Hematopoietic multipotent progenitor cell treated with erythropoietin and hydrocortisone succinate and interleukin-3 and kit ligand, for 6 days (in vitro differentiated cells): ENCODE data around the gene NEU1.
A peak's percentile ranks its signal among the peaks of the same experiment; 100 is the strongest.

Experiments used
- DNase-seq: peaks from one replicate; pipeline ENCODE4 v3.0.0-alpha.2; 2015

Gene NEU1

DNA sequence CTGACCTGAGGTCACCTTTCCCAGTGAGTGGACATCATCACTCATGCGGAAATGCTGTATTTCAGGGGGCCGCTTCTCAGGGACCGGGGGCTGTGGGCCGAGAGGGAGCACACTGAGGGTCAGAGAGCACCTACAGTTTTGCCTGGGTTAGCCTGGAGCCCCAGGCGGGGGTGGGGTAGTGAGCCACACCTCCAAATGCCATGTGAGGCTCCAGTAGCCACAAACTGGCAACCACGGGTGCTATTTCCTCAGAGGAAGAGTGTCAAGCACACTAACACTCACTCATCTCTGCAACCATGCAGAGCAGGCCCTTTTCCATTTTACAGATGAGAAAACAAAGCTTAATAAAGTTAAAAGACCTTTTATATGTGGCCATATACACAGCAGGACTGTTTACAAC is 30.2 kb upstream of the NEU1 start:
- DNase-seq: no peak

DNA sequence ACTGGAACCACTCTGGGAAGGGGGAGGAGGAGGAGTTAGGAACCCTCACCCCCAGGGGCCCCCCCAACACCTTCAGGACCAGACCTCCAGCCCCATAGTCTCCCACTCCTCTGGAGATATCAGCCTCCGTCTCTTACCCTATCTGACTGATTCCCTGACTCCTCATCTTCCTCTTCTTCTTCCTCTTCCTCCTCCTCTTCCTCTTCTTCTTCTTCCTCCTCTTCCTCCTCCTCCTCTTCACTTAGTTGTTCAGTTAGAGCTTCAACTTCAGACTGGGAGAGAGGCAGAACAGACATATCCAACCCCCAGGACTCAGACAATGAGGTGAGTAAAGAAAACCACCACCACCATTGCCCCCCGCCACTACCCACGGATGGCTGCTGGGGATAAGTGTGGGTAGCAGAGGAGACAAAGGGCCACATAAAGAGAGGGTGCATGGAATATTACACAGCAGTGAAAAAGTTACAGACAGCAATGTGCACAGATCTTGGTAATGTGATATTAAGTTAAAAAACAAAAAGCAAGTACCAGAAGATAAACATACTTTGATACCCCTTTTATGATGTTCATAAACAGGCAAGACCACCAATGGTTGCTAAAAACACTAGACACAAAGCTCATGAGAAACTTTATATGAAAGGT is 26.8 kb upstream of the NEU1 start:
- no peak for DNase-seq

DNA sequence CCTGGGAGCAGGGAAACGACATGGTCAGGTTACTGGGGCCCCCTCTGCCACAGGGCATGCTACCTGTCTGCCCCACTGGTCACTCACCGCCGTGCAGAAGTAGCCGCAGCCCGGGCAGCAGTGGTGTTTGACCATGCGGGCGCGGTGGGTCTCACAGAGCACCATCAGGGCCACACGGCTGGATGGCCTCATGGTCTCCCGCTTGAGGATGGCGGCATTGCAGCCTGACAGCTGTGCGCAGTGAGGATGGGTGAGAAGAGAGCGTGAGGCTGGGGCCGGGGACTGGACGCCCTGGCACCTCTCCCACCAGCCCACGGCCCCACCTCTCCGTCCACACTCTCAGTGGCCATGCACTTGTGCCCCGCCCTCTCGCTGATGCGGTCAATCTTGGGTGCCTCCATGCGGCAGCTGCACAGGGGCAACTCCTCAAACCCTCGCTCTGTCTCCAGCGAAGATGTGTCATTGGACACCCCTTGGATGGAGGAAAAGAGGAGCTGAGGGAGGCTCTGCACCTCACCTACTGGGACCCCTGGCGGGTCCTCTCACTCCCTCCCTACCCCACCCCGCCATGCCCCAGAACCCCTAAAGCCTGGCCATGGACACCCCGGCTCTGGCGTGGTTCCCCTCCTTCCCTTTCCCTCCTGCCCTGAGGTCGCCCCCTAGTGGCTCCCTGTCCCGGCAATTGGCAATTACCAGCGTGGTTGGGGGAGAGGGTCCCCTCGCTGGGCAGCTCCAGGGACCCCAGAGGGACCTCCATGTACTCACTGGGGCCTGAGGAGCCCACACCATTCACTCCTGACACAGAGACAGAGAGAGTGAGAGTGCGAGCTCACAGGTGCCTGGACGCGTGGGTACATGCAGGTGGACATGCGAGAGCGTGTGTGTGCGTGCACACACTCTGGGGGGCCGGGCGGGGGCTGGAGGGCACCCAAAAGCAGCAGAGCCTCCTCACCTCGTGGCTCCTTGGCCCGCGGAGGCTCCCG is 25.9 kb upstream of the NEU1 start:
- DNase-seq: peak; percentile 67

DNA sequence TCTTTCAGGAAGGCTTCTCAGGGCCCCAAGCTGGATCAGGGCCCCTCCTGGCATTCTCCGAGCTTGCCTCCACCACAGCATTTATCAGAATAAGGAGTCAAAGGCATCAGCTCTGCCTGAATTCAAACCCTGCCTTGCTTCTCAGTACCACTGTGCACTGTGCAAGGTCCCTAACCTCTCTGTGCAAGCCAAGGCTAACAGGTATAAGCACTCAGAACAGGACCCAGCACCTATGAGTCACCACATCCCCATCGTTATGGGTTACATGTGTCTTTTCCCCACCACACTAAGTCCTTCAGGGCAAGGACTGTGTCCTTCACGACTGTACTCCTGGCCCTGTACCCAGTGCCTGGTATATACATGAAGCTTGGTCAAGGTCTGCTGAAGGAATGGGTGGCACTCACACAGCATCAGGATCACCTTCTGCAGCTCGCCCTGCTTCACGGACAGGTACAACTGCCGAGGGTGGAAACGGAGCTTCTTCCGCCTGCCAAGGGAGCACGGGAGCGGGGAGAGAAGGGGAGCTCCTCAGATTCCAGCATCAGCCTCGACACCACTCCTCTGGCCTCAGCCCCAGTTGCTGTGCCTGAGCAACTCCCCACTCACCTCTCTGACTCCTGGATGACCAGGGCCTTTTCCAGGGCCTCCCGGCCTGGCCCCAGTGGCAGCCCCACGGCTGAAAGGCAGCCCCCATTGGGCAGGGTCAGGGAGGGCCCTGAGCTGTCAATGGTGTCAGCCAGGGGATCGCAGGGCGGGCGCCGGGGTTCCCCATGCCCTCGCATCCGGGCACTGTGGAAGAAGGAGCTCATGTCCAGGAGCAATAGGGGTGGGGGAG is 24.8 kb upstream of the NEU1 start:
- DNase-seq: no peak

DNA sequence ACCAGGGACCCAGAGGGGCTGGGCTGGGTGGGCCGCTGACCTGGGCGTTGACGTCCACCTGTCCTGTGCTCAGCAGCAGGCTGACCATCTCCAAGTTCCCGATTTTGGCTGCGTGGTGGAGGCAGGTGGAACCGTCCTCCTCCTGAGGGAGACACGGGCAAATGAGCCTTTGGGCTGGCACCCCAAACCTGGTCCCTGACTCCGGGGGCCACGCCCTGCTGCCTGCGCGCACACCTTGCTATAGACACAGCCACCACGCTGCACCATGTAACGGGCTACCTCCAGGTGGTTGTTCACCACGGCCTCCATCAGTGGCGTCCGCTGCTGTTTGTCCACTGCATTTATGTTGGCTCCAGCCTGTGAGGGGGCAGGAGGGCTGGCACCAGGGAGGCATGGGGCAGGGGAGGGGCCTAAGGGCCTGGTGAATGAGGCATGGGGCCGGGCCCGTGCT is 23.9 kb upstream of the NEU1 start:
- DNase-seq: no peak

DNA sequence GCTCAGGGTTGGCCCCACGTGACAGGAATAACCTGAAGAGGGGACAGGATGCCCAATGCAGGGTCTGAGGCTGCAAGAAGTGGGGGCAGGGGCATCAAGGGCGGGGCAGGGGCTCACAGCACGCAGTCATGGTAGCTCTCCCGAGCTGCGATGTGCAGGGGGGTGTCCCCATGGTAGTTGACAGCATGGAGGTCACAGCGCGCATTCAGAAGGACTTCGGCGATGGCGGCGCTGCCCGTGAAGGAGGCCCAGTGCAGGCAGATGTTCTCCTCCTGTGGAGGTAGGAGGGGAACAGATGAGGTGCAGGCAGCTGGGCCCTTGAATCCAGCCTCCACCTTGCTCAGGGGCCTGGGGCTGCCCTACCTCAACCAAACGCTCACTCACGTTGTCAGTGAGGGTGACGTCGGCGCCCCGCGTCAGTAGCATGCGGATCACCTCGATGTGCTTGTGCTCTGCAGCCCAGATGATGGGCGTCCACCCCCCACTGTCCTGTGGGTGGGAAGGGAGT is 22.0 kb upstream of the NEU1 start:
- no peak for DNase-seq

DNA sequence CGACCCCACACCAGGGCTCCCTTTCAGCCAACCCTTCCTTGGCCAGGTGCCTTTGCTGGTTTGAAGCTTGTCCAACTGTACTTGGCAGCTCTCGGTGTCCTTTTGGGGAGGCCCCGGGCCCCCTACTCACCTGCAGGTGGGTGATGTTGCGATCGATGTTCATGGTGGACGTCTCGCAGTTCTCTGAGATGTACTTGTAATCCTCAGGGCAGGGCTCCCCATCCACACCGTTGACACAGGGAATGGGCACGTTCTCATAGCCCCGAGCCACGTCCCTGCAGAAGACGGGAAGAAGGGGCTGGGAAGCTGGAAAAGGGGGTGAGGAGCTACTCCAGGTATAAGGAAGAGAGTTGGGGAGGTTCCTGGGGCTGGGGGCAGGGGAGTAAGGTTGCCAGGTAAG is 21.1 kb upstream of the NEU1 start:
- DNase-seq: no peak

DNA sequence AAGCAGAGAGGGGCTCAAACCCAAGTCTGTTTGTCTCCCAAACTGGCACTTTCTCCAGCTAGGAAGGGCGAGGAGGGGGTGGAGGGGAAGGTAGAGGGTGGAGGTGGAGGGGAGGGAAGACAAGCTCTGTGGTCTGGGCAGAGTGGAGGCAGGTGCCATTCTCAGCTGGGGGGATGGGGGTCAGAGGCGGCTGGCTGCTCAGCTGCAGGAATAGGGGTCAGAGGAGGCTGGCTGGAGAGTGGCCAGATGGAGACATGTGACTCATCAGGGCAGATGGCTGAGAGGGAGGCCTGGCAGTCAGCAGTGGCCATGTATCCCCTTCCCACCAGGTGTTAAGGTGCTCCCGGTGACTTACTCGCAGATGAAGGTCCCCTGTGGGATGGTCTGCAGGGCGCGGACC is 19.7 kb upstream of the NEU1 start:
- DNase-seq: no peak

DNA sequence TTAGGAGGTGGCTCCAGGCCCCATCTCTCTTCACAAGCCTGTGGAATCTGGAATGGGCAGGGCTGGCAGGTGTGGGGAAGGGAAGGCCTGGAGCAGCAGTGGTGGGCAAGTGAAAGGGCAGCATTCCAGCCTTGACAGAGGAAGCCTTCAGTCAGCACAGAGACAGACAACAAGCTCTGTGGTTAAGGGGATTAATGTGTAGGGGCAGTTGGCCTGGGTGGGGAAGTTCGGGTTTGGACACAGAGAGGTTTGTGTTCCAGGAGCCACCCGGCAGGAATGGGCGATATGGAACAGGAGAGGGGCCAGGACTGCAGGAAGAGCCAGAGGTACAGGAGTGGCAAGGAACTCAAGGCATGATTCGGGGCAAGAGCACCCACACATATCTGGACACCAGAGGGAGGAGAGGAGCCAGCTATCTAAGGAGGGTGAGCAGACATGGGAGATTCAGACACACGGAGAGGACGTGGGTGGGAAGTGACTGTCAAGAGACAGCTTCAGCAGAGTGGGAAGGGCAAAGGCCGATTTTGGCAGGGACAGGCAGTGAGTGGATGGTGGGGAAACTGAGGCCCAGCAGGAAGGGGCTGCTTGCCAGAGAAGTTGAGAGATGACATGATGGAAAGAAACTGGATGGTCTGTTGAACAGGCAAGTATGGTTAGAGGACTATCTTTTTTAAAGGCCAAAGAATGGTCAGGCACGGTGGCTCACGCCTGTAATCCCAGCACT is 18.7 kb upstream of the NEU1 start:
- no peak for DNase-seq

DNA sequence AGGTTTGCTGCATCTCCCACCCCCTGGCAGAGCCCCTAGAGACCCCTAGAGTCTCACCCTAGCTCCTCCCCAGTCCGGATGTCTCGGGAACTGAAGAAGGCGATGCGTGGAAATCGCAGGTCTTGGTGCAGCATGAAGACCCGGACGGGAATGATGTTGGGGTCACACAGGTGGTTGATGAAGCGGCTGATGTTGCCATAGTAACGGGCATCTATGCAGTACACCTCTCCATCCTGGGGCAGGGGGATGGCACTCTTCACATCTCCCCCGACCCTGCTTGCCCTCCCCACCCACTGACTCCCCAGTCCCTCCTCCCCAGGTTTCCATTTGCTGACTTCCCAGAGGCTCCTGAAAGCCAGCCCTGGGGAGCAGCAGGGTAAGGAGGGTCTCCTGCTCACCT is 18.0 kb upstream of the NEU1 start:
- no peak for DNase-seq

DNA sequence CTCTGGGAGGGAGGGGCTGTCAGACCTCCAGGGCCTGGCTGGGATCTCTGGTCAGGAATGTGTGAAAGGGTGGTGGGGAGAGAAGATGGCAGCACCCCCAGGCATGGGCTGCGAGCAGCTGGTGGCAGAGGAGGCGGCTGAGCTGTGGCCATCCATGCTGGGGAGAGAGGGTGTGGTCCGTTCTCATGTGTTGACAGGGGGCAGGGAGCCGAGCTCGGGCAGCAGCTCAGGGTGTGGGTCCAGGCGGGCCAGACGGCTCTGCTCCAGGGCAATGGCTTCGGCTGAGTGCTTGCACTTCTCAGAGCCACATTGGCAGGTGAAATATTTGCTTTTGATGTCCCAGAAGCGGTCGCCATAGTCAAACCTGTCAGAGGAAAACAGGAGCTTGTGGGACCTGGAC is 17.3 kb upstream of the NEU1 start:
- DNase-seq: no peak

DNA sequence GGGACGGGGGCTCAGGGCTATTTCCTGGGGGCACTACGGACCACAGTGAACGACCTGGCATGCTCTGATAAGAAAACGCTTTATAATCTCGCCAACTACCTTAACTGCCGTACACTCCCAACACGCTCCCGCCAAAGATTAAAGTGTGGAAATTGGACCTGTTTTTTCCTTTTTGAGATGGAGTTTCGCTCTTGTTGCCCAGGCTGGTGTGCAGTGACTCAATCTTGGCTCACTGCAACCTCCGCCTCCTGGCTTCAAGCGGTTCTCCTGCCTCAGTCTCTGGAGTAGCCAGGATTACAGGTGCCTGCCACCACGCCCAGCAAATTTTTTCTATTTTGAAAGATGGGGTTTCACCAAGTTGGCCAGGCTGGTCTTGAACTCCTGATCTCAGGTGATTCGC is 16.5 kb upstream of the NEU1 start:
- peak; percentile 40 for DNase-seq

DNA sequence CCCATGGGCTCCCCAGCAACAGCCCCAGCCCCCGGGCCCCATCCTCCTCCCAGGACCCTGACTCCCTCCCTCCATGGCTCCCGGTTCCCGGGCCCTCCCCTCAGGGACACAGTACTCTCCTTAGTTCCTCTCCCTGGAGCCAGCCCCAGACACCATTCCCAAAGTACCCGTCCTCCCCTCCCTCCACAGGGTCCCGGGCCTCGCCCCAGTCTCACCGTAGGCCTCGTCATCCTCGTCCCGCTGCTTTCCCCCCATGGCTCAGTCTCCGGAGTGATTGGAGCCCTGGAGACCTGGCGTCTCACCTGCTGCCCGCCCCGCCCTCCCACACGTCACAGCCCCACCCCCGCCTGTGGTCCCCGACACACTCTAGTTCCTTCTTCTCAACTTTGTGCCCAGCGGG is 16.1 kb upstream of the NEU1 start, which contains the start of gene SLC44A4:
SLC44A4 (minus strand) TSS at position 272 of the 400 bp plus-strand sequence; CDS start at position 255, 17 bp downstream.
- no peak for DNase-seq

DNA sequence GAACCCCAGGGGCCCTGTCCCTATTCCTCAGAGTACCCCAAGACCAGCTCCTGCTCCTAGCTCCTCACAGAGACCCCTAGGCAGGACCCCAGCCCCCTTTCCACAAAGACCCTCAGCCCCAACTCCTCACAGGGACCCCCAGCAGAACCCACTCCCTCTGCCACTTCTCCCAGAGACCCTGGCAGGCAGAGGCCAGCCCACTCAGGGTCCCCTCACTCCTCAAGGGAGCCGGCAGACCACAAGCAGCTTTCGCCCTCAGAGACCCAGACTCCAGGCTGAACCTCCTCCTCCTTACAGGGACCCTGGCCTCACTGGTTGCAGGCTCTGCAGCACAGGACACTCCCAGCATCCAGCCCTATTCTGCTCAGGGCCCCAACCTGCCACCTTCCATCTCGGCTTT is 15.6 kb upstream of the NEU1 start:
- DNase-seq: no peak

DNA sequence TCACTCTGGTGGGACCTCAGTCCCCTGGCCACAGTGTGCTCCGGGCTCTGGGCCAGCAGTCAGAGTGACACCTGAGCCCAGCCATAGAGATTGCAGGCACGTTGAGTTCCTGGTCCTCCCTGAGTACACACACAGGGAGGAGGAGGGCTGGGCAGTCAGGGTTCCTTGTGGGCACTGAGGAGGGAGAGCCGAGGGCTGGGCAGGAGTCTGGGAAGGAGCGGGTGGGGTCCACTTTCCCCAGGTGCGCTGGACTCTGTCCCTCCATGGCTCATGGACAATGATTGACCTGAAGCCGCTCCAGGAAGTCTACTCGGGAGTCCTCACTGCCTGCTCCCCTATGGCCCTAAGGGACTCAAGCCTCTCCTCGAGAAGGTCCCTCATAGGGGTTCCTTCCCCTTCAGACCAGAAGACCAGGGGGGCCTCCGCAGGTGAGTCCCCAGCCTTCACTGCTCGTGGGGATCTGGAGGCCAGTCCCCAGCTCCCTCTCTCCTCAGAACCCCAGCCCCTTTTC is 15.1 kb upstream of the NEU1 start:
- no peak for DNase-seq

DNA sequence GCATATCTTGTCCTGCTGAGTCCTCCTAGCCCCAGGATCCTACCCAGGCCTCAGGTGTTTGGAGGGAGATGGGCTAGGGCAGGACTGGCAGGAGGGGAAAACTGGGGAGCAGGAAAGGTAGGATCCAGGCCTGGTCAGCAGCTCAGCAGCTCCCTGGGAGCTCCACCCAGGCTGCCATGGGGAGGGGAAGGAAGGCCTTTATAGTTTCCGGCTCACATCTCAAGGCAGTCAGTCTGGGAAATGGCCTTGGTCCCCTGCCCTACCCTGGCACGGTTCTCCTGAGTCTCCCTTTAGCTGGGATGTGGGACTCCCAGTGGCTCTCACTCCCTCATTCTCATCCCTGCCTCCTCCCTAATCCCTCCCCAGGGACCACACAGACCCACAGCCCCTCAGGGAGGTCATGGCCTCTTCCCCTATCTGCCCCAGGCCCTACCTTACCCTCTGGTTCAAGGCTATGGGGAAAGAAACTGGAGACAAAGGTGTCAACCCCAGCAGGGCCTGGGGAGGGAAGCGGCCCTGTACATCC is 14.6 kb upstream of the NEU1 start:
- DNase-seq: no peak

DNA sequence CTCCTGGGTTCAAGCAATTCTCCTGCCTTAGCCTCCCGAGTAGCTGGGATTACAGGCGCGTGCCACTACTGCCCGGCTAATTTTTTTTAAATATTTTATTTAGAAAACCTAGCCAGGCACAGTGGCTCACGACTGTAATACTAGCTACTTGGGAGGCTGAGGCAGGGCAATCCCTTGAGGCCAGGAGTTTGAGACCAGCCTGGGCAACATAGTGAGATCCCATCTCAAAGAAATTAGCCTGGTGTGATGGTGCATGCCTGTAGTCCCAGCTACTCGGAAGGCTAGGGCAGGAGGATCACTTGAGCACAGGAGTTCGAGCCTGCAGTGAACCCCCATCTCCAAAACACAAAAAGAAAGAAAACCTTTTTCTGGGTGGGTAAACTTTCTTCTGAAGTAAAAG is 13.7 kb upstream of the NEU1 start:
- no peak for DNase-seq

DNA sequence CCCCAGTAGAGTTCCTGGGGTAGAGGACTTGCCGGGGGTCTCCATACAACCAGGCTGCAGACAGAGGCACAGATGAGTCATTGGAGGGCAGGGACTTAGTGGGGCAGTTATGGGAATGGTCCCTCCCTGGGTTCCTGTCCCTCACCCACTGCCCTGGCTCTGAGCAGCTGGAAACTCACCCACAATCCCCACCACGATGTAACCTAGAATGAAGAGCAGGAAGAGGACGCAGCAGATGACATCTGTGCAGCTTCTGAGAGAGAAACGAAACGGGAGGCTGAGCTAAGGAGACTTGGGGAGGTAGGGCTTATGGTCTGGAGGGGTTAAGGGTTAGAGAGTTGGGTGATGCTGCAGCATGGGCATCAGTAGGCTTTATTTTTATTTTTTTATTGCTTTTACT is 13.3 kb upstream of the NEU1 start:
- DNase-seq: no peak

DNA sequence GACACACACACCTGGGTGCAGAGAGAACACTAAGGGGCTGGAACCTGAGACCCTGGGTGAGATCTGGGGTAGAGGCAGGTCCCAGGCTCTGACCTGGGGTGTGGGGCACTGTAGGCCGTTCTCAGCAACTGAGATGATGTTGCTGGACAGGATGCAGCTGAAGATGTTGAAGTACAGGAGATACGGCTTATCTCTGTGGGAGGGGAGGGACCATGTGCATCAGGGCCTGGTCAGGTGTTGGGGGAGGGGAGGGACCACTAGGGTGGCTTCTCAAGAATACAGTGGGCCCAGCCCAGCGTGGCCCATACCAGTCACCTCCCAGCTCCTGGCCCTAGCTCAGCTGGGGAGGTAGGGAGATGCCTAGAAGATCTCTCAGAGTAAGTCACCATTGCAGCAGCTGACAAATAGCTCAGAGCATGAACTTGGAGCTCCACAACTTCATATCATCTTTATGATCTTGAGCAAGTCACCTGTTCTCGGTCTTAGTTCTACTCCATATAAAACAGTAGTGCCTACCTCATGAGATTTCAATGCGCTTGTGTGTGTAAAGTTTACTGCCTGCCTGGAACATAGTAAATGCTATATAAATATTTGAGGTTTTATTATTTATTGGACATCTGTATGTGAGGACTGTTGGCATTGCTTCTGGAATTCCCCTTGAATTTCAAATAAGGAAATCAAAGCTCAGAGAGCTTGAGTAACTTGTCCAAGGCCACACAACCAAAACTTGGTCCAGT is 12.4 kb upstream of the NEU1 start:
- DNase-seq: no peak

DNA sequence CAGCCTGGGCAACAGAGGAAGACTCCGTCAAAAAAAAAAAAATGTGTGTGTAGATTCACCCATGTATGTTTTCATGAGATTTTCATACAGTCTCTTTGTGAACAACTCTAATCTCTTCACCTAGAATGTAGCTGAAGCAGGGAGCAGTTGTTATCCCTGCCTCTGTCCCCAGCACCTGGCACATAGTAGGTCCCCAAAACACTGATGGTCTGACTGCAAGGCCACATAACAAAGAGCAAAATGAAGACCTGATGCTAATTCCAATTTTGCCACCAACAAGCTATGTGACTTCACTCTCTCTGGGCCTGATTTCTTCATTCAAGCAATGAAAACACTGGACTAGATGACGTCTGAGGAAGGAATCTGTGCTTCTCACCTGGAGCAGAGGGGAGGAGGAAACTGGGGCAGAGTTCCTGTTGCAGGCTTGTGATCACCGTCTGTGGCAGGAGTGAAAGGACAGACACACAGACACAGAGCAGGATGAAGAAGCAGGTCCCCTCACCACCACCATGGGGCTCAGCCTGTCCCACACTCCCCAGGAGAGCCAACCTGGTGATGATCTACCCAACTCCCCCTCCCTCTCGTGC is 11.6 kb upstream of the NEU1 start:
- DNase-seq: no peak
